Activated CD8-positive, alpha-beta T cell treated with anti-CD3 and anti-CD28 coated beads for 36 hours (primary cell): Measurements from ENCODE around the gene SPP2. TPM values are rescaled to one million over a fixed set of nuclear protein-coding genes. Genes with fewer than 3 reads are reported as not detected.

ENCODE experiments used
- ATAC-seq: fragments of 200-7000 bp; cut with Tn5 transposase; one replicate; pipeline ENCODE4 v1.10.0; 2021; ENCODE audit warnings: mild to moderate bottlenecking, moderate library complexity
- CTCF ChIA-PET: fragments of 350-600 bp; sonication (Branson Sonifier 250); formaldehyde crosslinking; loops from one replicate; lab custom pipeline; 2021; ENCODE audit warnings: antibody characterized with exemption; lab: Charles Lee
- POLR2A ChIA-PET: fragments of 350-600 bp; sonication (Branson Sonifier 250); formaldehyde crosslinking; loops from one replicate; lab custom pipeline; 2021; ENCODE audit warnings: antibody characterized with exemption; lab: Charles Lee
- DNase-seq: peaks from one replicate; pipeline ENCODE4 v3.0.0-alpha.2; 2020
- H3K27ac Mint-ChIP-seq: one replicate; pipeline ENCODE4 v1.8.0; 2021; ENCODE audit warnings: mild to moderate bottlenecking, mixed read lengths
- H3K27me3 Mint-ChIP-seq: one replicate; pipeline ENCODE4 v1.8.0; 2021; ENCODE audit warnings: mixed read lengths
- H3K36me3 Mint-ChIP-seq: one replicate; pipeline ENCODE4 v1.8.0; 2021; ENCODE audit warnings: low read depth, mixed read lengths
- H3K4me1 Mint-ChIP-seq: one replicate; pipeline ENCODE4 v1.8.0; 2021; ENCODE audit warnings: low read depth, mixed read lengths
- H3K4me3 Mint-ChIP-seq: one replicate; pipeline ENCODE4 v1.8.0; 2021; ENCODE audit warnings: mild to moderate bottlenecking, moderate library complexity, mixed read lengths
- H3K9me3 Mint-ChIP-seq: one replicate; pipeline ENCODE4 v1.8.0; 2021; ENCODE audit warnings: mixed read lengths
- CTCF ChIP-seq: fragments of 200-600 bp; IDR thresholded peaks from one replicate; pipeline ENCODE4 v1.8.0; 2022; ENCODE audit warnings: antibody characterized with exemption, mild to moderate bottlenecking
- intact Hi-C: fragments of 100-400 bp; cut with micrococcal nuclease; formaldehyde crosslinking; loops from one replicate; pipeline ENCODE4 v1.10.0; 2022
- total RNA-seq, 2 experiments: library from RNA; stranded (reverse); gene quantifications; one replicate each; pipeline ENCODE4 v1.2.3, GENCODE V29; 2021

The SPP2 gene
- total RNA-seq, 2 experiments from 2014 or later = not detected

- no peaks in the 10 kb centered on the region for H3K36me3 Mint-ChIP-seq
- intact Hi-C loops = no loop called here
- POLR2A ChIA-PET = no interaction called here
- CTCF ChIA-PET = interaction anchor here (1.6 kb wide), 1 partner anchor 450 kb away, joined by 3 read pairs; no protein-coding TSS in a partner anchor
- H3K27me3 Mint-ChIP-seq = no peaks in the 10 kb centered on the region
- H3K4me1 Mint-ChIP-seq = peaks cover 13% of the 10 kb centered on the region
- no peak for ATAC-seq
- no peak overlapping the region for H3K27ac Mint-ChIP-seq
- H3K4me3 Mint-ChIP-seq = no peak overlapping the region
- DNase-seq = no peak
- TF ChIP-seq CTCF = no peak
- peaks cover 4% of the 10 kb centered on the region for H3K9me3 Mint-ChIP-seq
Measured at GRCh38 chr2:234095301-234095700, 44.8 kb downstream of the SPP2 start.

GRCh38 chr2:234096164-234096563 lies 45.7 kb downstream of the SPP2 start:
- Mint-ChIP-seq H3K9me3 (peaks cover 4% of the 10 kb centered on the region), H3K4me1 (peaks cover 22% of the 10 kb centered on the region), H3K4me3 (no peak overlapping the region), H3K36me3 (no peaks in the 10 kb centered on the region), H3K27ac (no peak overlapping the region), H3K27me3 (no peaks in the 10 kb centered on the region)
- ChIA-PET POLR2A (no interaction called here), CTCF (interaction anchor here (1.6 kb wide), 1 partner anchor 449 kb away, joined by 3 read pairs; no protein-coding TSS in a partner anchor)
- ATAC-seq = no peak
- TF ChIP-seq CTCF = no peak
- intact Hi-C loops = no loop called here
- no peak for DNase-seq

- H3K9me3 Mint-ChIP-seq = peaks cover 4% of the 10 kb centered on the region
- peaks cover 30% of the 10 kb centered on the region for H3K4me1 Mint-ChIP-seq
- no peaks in the 10 kb centered on the region for H3K36me3 Mint-ChIP-seq
- DNase-seq = no peak
- no peak for TF ChIP-seq CTCF
- H3K27ac Mint-ChIP-seq = no peak overlapping the region
- no peaks in the 10 kb centered on the region for H3K27me3 Mint-ChIP-seq
- intact Hi-C loops = no loop called here
- ChIA-PET POLR2A (no interaction called here), CTCF (interaction anchor here (1.2 kb wide), 1 partner anchor 10 kb away, joined by 3 read pairs; no protein-coding TSS in a partner anchor)
- no peak for ATAC-seq
- H3K4me3 Mint-ChIP-seq = no peak overlapping the region
Measured at GRCh38 chr2:234098681-234099080, 48.2 kb downstream of the SPP2 start.

- ATAC-seq (no peak), DNase-seq (no peak)
- Mint-ChIP-seq H3K4me3 (no peak overlapping the region), H3K36me3 (no peaks in the 10 kb centered on the region), H3K27me3 (no peaks in the 10 kb centered on the region), H3K9me3 (peaks cover 4% of the 10 kb centered on the region), H3K4me1 (peaks cover 30% of the 10 kb centered on the region), H3K27ac (no peak overlapping the region)
- ChIA-PET CTCF (interaction anchor here (1.2 kb wide), 1 partner anchor 9 kb away, joined by 3 read pairs; no protein-coding TSS in a partner anchor), POLR2A (no interaction called here)
- intact Hi-C loops = no loop called here
- TF ChIP-seq CTCF = no peak
Measured at GRCh38 chr2:234099266-234099665, 48.8 kb downstream of the SPP2 start.

- ATAC-seq (peak; percentile 17), DNase-seq (no peak)
- H3K9me3 Mint-ChIP-seq = peaks cover 4% of the 10 kb centered on the region
- intact Hi-C loops = no loop called here
- no peaks in the 10 kb centered on the region for H3K27me3 Mint-ChIP-seq
- H3K36me3 Mint-ChIP-seq = no peaks in the 10 kb centered on the region
- H3K4me3 Mint-ChIP-seq = no peak overlapping the region
- TF ChIP-seq CTCF = no peak
- POLR2A ChIA-PET = no interaction called here
- peaks cover 30% of the 10 kb centered on the region for H3K4me1 Mint-ChIP-seq
- no peak overlapping the region for H3K27ac Mint-ChIP-seq
- CTCF ChIA-PET = no interaction called here
Measured at GRCh38 chr2:234100686-234101085, 50.2 kb downstream of the SPP2 start.
